HG03159 (cell line): Measurements from ENCODE around the gene ARL6IP6.

Source experiments
- ATAC-seq: cut with Tn5 transposase; IDR thresholded peaks from one replicate; pipeline ENCODE4 v1.9.1; 2021; ENCODE audit warnings: mild to moderate bottlenecking, moderate library complexity; ENCODE audit not compliant: unreplicated experiment

ARL6IP6 gene

GRCh38 chr2:152718076-152718908, at the start of gene ARL6IP6:
ARL6IP6 (plus strand) TSS chr2:152718620; CDS start chr2:152718625, 5 bp downstream.
- ATAC-seq, result peak; percentile 69

- no peak for ATAC-seq
Observed at GRCh38 chr2:152674334-152674733, 44.1 kb upstream of the ARL6IP6 start.

- ATAC-seq, result no peak
Observed at GRCh38 chr2:152676461-152676860, 42.0 kb upstream of the ARL6IP6 start.

GRCh38 chr2:152678808-152679207, 39.6 kb upstream of the ARL6IP6 start:
- ATAC-seq, result no peak

GRCh38 chr2:152682663-152683062, 35.8 kb upstream of the ARL6IP6 start:
- no peak for ATAC-seq

GRCh38 chr2:152683400-152683799, 35.0 kb upstream of the ARL6IP6 start:
- no peak for ATAC-seq

GRCh38 chr2:152686321-152686720, 32.1 kb upstream of the ARL6IP6 start:
- no peak for ATAC-seq

GRCh38 chr2:152693033-152693432, 25.4 kb upstream of the ARL6IP6 start:
- ATAC-seq, result peak; percentile 93

- ATAC-seq, result peak; percentile 44
Observed at GRCh38 chr2:152694161-152694661, 24.2 kb upstream of the ARL6IP6 start.

GRCh38 chr2:152695763-152696162, 22.7 kb upstream of the ARL6IP6 start:
- no peak for ATAC-seq

GRCh38 chr2:152696476-152696875, 21.9 kb upstream of the ARL6IP6 start:
- no peak for ATAC-seq

- ATAC-seq, result no peak
Observed at GRCh38 chr2:152701198-152701597, 17.2 kb upstream of the ARL6IP6 start.

GRCh38 chr2:152706477-152707021, 11.9 kb upstream of the ARL6IP6 start:
- no peak for ATAC-seq

GRCh38 chr2:152708742-152709141, 9.7 kb upstream of the ARL6IP6 start:
- ATAC-seq, result no peak

- no peak for ATAC-seq
Observed at GRCh38 chr2:152710713-152711112, 7.7 kb upstream of the ARL6IP6 start.

GRCh38 chr2:152715112-152715511, 3.3 kb upstream of the ARL6IP6 start:
- ATAC-seq, result no peak

GRCh38 chr2:152715854-152716428, 2.5 kb upstream of the ARL6IP6 start:
- ATAC-seq, result no peak

- ATAC-seq, result peak; percentile 2
Observed at GRCh38 chr2:152716805-152717227, 1.6 kb upstream of the ARL6IP6 start.

GRCh38 chr2:152717228-152718075, 968 bp upstream of the ARL6IP6 start, which contains the start of gene PRPF40A:
PRPF40A (minus strand) TSS chr2:152717461; CDS start chr2:152717439, 22 bp downstream.
- ATAC-seq, result peak; percentile 63

- peak; percentile 21 for ATAC-seq
Observed at GRCh38 chr2:152718909-152719645, 657 bp downstream of the ARL6IP6 start.
